ENCODE results near the gene TMEM106B.
"Not testable (repeated sequence)": the region's sequence is repeated elsewhere in the genome, so short reads cannot be mapped to it uniquely, and the experiment has no call there.

The TMEM106B gene

GRCh38 chr7:12211054-12211710 lies at the start of gene TMEM106B:
TMEM106B (plus strand) TSS chr7:12211294; CDS start chr7:12214811, 3,517 bp downstream.
- TF ChIP-seq, protein P1, sequence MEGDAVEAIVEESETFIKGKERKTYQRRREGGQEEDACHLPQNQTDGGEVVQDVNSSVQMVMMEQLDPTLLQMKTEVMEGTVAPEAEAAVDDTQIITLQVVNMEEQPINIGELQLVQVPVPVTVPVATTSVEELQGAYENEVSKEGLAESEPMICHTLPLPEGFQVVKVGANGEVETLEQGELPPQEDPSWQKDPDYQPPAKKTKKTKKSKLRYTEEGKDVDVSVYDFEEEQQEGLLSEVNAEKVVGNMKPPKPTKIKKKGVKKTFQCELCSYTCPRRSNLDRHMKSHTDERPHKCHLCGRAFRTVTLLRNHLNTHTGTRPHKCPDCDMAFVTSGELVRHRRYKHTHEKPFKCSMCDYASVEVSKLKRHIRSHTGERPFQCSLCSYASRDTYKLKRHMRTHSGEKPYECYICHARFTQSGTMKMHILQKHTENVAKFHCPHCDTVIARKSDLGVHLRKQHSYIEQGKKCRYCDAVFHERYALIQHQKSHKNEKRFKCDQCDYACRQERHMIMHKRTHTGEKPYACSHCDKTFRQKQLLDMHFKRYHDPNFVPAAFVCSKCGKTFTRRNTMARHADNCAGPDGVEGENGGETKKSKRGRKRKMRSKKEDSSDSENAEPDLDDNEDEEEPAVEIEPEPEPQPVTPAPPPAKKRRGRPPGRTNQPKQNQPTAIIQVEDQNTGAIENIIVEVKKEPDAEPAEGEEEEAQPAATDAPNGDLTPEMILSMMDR (IDR thresholded peaks at IDR 0.05; ENCODE audit: insufficient read depth, low read length, missing control alignments), result no peak
- peak within 1 kb of the TSS; percentile 86 for H3K4me3 ChIP-seq (ENCODE audit: low read depth, low read length)
- DNase-seq (ENCODE audit: low read depth, low spot score), result peak; percentile 63
- ChIA-PET CTCF (interaction anchor here (1.6 kb wide), 1 partner anchor 21 kb away, joined by 3 read pairs; no protein-coding TSS in a partner anchor), POLR2A (interaction anchor here (0.5 to 0.6 kb wide), 3 partner anchors 39 to 358 kb away, joined by 3 to 4 read pairs (median 3); no protein-coding TSS in a partner anchor)

DNA sequence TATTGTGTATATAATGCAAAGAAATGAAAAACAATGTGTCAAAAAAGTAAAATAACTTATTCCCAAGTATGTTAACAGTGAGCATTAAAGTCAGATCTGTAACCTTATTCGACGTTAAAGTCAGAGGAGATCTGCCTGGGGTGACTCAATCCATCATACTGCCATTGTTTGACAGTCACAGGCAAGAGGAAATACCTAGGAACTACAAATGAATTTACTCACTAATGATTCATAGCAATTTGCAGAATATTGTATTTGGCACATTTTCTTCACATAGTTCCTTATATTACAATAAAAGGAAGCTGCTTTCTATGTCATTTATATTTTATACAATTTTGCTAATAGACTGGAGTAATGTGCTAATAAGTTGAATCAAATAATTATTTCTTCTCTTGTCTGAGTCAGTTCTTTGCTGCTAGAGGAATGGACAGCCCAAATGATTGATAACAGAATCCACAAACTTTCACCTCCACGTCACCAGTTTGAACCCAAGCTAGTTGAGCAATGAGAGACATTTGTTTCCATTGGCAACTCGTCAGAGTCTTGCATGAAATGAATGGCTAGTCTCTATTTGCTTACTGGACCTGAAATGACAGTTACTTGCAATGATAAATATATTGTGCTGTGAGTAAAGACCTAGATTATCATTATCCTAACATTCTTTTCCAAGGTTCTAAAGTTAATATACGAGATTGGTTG lies 48.5 kb upstream of the TMEM106B start:
- CTCF ChIA-PET, result interaction anchor here (0.6 kb wide), 1 partner anchor 11 kb away, joined by 3 read pairs; no protein-coding TSS in a partner anchor
- TF ChIP-seq, protein P1 (IDR thresholded peaks at IDR 0.05; ENCODE audit: insufficient read depth, low read length, missing control alignments), result no peak
- no peak overlapping the region for H3K4me3 ChIP-seq (ENCODE audit: low read depth, low read length)
- no peak for DNase-seq (ENCODE audit: low read depth, low spot score)
- POLR2A ChIA-PET, result no interaction called here

- POLR2A ChIA-PET; H3K4me3 ChIP-seq (ENCODE audit: low read depth, low read length); DNase-seq (ENCODE audit: low read depth, low spot score); CTCF ChIA-PET: not testable (repeated sequence)
These were observed 43.0 kb upstream of the TMEM106B start for GRCh38 chr7:12168065-12168464.

- POLR2A ChIA-PET; DNase-seq (ENCODE audit: low read depth, low spot score); H3K4me3 ChIP-seq (ENCODE audit: low read depth, low read length); CTCF ChIA-PET: not testable (repeated sequence)
These were observed 40.9 kb upstream of the TMEM106B start for GRCh38 chr7:12169981-12170820.

- POLR2A ChIA-PET, result no interaction called here
- H3K4me3 ChIP-seq (ENCODE audit: low read depth, low read length), result no peak overlapping the region
- CTCF ChIA-PET, result interaction anchor here (0.8 kb wide), 1 partner anchor 10 kb away, joined by 3 read pairs; no protein-coding TSS in a partner anchor
- DNase-seq (ENCODE audit: low read depth, low spot score), result no peak
- TF ChIP-seq, protein P1 (IDR thresholded peaks at IDR 0.05; ENCODE audit: insufficient read depth, low read length, missing control alignments), result no peak
These were observed 37.4 kb upstream of the TMEM106B start for GRCh38 chr7:12173671-12174070.

- DNase-seq (ENCODE audit: low read depth, low spot score), result no peak
- ChIA-PET POLR2A (no interaction called here), CTCF (no interaction called here)
- no peak overlapping the region for H3K4me3 ChIP-seq (ENCODE audit: low read depth, low read length)
- TF ChIP-seq, protein P1 (IDR thresholded peaks at IDR 0.05; ENCODE audit: insufficient read depth, low read length, missing control alignments), result no peak
These were observed 36.2 kb upstream of the TMEM106B start for GRCh38 chr7:12174931-12175330.

DNA sequence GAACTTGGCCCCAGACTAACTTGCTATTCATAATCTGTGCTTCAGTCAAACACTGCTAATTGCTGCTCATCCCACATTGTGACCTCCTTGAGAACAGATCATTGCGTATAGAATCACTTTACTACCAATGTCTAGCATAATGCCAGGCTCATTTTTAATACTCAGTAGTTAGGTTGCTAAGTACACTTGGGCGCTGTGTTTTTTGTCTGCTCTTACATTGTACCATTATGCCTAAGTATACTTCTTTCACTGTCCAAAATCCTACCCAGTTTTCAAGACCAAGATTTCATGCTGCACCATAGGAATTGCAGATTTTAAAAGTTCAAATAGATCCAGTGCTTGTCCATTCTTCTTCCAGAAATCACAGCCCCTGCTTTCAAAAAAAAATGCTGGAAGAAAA lies 32.8 kb upstream of the TMEM106B start:
- TF ChIP-seq, protein P1 (IDR thresholded peaks at IDR 0.05; ENCODE audit: insufficient read depth, low read length, missing control alignments), result no peak
- CTCF ChIA-PET, result no interaction called here
- H3K4me3 ChIP-seq (ENCODE audit: low read depth, low read length), result no peak overlapping the region
- POLR2A ChIA-PET, result no interaction called here
- DNase-seq (ENCODE audit: low read depth, low spot score), result no peak

Measured in AG04449 (cell line).